NCI-H2196 treated with DMSO at 0.1 percent for 48 hours (cell line): ENCODE measurements around the gene APCDD1L.
"Not testable (repeated sequence)": the region's sequence is repeated elsewhere in the genome, so short reads cannot be mapped to it uniquely, and the experiment has no call there.

Source experiments
- DNase-seq: peaks from one replicate; lab custom pipeline; 2025; ENCODE audit not compliant: unreplicated experiment; lab: John Stamatoyannopoulos, UW

APCDD1L gene

DNA sequence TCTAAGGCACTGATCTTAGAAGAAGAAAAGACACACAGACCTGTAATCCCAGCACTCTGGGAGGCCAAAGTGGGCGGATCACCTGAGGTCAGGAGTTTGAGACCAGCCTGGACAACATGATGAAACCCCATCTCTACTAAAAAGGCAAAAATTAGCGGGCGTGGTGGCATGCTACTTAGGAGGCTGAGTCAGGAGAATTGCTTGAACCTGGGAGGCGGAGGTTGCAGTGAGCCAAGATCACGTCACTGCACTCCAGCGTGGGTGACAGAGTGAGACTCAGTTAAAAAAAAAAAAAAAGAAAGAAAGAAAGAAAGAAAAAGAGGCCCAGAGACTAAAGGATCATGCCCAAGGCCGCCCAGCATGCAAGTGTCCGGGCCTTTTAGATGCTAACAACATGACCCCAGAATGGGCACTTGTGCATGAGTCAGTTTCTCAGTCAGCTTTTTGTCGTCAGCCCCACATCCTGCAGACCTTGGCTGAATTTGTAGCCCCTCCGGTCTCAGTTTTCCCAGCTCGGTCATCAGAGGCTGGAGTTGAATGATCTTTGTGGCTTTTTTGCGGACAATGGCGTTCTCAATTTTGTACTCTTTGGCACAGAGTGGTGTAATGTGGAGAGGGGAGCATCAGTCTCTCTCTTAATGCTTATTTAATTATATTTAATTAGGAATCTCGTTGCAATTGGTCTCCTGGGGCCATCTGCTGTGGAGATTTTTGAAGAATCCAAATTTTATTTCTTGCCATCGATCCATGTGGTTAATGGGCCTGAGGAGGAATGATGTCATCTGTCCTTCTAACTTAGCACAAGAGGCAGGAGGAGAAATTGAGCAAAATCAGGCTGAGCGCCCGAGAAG, 30.6 kb upstream of the APCDD1L start:
- no peak for DNase-seq

DNA sequence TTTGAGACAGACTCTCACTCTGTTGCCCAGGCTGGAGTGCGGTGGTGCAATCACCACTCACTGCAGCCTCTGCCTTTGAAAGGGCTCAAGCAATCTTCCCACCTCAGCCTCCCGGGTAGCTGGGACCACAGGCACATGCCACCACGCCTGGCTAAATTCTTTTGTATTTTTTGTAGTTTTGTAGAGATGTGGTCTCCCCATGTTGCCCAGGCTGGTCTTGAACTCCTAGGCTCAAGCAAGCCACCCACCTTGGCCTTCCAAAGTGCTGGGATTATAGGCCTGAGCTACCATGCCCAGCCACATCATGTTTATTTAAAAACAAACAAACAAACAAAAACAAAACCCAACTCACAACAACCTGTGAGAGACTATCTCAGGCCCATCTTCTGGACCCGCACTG, 29.7 kb upstream of the APCDD1L start:
- DNase-seq, result no peak

DNA sequence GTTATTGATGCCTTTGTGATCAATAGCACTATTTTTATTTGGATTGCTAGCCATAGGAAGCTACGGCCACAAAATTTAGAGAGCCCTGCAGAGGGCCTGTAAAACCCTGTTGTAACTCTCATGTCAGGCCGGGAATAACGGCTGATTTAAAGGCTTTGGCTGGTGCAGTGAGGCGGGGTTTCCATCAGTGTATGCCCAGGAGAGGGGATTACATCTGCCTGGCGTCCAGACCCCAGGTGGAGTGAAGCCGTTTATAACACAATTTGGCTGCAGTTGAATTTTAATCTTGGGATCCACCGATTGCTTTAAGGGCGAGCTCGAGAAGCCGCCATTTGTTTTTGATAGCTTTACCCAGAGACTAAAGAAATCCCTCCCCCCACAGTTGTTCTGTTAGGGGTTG, 29.1 kb upstream of the APCDD1L start:
- DNase-seq, result no peak

DNA sequence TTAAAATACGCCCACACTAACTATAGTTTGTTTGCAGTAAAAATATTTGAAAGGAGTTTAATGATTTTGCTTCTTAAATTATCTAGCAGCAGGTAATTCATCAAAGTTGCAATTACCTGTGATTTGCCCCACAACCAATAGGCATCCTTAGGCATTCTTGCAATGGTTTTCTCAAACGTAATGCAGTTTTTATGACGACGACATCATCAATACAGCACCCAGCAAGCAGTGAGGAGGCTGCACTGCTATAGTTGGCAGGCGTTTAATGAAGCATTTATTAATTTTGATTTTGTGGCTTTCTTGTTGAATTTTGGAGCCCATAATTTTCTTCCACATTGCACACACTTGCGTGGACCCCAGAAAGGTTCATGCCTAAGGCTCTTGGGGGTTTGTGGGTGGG, 28.1 kb upstream of the APCDD1L start:
- DNase-seq, result no peak

DNA sequence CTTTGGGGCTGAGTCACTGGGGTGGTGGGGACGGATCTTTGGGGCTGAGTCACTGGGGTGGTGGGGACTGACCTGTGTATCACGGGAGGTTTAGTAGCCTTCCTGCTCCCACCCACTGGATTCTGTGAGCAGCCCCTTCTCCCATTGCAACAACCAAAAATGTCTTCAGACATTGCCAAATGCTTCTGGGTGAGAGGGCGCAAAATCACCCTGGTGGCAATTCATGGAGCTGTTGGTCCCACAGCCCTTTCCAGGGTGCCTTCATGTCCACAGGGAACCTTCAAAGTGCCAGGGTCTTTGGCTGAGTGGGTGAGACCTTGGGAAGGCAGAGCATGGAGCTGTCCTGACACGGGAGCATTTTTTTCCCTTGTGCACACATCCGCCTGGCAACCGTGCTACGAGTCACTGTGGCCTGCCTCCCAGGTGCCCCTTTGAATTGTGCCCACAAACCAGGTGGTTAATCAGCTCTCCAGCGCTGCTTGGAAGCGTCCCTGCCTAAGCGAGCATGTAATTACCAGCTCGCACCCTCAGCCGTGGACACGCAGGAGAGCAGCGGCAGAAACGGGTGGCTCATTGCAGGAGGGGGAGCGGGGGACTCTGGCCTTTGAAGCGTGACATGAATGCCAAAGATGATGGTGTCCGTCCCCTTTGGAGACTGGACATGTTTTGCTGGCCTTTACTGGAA, 27.4 kb upstream of the APCDD1L start:
- DNase-seq, result no peak

DNA sequence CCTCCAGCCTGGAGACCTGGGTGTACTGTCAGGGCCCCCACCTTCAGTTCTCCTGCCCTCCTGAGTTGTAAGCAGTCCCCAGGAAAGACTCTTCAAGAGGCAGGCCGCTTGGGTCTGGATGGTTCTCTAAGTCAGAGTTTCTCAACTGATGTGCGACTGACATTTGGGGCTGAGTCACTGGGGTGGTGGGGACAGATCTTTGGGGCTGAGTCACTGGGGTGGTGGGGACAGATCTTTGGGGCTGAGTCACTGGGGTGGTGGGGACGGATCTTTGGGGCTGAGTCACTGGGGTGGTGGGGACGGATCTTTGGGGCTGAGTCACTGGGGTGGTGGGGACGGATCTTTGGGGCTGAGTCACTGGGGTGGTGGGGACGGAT, 26.8 kb upstream of the APCDD1L start:
- not testable (repeated sequence) for DNase-seq

DNA sequence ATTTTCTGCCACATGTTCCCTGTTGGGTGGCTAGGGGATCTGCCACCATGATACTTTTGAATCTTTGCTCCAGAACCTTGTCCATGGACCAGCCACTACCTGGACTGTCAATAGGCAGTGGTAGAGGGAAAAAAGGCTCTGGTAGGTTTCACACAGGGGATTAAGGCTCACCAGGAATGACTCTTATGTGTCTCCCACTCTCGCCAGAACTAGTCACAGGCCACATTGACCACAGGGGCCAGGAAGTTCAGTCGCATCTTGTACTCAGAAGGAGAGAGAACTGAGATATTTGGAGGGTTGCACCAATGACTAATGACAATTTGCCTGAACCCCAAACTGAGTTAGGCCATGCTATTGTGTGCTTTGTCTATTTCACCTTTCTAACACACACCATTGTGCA, 23.6 kb upstream of the APCDD1L start:
- DNase-seq, result no peak

DNA sequence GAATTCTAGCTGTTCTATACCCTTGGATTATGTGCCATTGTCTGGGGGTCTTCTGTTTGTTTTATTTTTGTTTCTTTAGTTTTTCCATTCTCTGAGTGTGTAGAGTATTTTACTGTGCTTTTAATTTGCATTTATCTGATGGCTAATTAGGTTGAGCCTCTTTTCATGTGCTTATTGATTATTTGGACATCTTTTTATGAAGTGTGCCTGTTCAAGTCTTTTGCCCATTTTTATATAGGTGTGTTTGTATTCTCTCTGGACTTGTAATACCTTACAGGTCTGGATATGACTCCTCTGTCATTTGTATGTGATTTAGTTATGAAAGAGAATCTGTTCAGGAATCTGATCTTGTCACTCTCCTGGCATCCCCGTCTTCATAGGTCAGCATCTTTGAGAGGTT, 22.6 kb upstream of the APCDD1L start:
- DNase-seq, result no peak

DNA sequence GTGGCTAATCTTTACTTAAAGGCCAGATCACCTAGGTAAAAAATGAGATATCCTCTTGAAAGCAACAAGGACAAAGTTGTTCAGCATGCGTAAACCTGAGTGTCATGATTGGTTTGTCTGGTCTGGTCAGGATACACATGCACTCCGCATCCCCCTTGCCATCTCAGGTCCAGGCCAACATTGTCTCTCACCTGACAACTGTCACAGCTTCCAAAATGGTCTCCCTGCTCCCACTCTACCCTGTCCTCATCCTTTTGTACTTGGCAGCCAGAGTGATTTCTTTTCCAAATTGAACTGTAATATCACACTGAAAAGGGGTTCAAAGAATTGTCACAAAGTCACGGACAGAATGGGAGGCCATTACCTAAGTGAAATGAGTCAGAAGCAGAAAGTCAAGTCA, 21.1 kb upstream of the APCDD1L start:
- no peak for DNase-seq

DNA sequence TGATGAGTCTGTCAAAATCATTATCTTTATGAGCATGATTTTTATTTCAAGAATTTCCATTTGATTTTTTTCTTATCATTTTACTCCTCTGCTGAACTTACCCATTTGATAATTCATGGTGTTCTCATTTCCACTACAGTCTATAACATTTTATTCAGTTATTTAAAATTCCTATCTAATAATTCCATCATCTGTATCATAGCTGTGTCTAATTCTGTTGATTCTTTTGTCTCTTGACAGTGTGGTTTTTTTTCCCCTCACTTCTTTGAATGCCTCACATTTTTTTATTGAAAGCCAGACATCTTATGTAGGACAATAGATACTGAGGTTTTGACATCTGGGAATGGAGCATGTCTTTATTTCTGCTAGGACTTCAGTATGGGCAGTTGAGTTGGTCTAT, 16.5 kb upstream of the APCDD1L start:
- no peak for DNase-seq

DNA sequence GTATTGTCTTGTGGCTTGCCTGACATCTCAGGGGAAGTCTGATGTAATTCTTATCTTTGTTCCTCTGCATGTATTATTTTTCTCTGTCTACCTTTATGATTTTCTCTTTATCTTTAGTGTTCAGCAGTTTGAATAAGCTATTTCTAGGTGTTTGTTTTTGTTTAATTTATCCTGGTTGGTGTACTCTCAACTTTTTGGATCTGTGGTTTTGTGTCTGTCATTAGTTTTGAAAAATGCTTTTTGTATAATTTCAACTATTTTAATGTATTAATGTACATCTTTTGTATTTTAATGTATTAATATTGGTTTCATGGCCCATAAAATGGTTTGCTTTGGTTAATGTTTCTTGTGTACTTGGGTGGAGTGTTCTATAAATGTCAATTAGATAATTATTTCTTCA, 15.9 kb upstream of the APCDD1L start:
- DNase-seq, result no peak

DNA sequence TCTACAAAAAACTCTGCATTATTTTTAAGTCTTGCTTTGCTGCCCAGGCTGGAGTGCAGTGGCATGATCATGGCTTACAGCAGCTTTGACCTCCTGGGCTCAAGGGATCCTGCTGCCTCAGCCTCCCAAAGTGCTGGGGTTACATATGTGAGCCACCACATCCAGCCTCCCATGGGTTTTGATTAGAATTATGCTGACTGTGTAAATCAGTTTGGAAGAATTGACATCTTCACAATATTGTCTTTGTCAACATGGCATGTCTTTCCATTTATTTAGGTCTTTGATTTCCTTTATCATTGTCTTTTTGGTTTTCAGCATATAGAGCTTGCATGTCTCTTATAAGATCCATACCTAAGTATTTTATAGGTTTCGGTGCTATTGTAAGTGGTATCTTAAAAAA, 13.2 kb upstream of the APCDD1L start:
- no peak for DNase-seq

DNA sequence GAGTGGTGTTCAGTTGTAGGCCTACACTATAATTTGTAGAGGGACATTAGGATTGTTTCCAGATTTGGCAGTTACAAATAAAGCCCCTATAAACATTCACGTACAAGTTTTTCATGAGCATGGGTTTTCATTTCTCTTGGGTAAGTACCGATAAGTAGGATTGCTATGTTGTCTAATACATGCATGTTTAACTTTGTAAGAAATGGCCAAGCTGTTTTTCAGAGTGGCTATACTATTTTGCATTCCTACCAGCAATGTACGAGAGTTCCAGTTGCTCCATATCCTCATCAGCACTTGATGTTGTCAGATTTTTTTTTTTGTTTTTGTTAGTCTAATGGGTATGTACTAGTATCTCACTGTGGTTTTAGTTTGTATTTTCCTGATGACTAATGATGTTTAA, 11.2 kb upstream of the APCDD1L start:
- no peak for DNase-seq

DNA sequence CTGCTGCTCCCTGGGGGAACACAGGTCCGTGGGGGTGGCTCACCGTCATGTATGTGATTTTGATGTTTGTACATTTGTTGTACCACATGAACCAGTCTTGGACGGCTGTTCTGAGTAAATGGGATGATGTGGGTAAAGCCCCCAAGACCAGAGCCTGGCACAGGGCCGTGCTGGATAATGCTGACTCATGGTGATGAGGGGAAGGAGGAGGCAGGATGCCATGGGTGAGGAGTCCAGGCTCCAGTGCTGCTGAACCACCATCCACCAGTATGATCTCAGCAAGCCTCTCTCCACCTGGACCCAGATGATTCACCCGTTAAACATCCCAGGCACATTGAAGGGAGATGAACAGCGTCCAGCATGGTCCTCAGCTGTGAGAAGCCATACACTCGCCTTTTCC, 9.6 kb upstream of the APCDD1L start:
- DNase-seq, result no peak

DNA sequence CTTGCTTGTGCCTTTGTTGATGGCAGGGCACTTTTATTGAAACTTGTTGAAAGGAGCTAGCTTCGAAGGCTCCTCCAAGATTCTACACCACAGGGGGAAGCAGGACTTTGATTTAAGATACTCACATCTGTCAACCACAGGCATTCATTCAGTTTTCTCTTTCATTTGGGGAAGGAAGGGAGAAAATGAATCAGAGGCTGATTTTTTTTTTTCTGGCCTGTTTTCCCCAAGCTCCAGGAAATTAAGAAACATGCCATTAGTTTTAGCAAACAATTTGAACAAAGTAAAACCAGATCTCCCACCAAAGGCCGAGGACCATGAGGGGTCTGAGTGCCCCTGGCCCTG, 8.7 kb upstream of the APCDD1L start:
- DNase-seq, result no peak

DNA sequence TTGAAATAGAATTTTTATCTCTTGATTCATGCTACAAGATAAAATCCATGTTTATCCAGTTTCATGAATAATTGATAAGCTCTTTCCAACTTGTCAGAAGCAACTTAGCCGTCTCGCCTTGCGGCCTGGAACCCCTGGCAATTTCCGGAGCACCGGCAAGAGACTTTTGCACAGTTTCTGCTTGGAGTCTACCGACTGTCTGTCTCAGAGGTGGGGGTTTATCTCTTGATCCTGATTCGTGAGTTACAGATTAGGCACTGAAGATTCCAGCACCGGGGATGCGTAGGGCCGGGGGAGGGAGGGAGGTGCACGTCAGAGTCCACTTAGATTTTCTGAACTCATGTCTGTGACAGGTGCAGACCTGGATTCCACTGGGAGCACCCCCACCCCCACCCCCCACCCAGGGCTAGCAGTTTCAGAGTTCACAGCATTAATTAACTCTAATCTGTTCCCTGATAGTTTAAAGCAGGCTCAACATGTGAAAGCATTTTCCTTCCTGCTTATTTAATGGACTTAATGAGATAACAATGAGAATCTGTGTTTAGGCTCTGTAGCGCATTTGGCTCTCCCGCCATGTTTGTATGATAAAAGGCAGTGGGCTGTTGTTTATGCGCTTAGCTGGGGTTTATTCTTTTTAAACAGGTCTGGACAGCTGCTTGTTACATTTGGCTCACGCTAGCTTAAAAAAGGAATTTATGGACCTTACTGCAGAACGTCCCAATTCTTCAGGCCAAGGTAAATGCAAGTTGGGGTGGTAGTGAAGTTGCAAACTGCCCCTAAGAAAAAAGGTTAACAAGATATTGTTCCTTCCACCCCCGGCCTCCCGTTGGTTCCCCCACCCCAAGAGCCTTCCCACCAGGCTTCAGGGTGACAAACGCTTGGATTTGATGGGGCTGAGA, 8.1 kb upstream of the APCDD1L start:
- no peak for DNase-seq

DNA sequence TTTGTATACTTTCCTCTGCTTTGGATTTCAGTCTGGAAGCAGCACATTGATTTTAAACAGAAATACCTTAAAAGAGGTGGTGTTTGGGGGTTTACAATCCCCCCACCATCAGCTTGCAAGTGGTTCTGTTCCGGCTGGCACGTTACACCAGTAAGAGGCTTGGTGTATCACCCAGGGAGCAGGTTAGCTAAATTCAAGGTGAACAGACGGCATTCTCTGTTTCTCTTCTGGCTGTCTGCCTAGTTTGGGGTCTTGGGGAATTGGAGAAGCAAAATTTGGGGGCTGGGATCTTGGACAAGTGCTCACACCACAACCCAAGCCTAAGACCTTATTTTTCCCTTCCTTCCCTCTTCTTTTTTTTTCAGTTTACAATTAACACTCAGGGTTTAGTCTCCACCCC, 7.5 kb upstream of the APCDD1L start:
- no peak for DNase-seq

DNA sequence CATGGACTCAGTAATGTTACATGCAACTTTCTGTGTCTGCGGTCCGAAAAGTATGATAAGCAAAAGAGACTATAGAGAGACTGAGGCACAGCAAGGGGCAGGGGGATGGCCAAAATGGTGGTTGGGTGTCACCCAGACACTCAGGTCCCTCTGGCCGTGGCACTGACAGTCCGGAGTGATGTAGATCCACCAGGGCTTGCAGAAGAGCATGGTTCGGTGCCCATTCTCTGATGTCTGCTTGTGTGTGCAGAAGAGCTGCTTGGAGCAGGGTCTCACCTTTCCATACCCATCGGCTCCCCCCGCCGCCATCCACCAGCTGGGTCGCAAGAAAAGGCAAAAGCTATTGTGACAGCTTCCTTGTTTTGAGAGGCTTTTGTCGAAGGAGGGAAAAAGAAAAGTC, 6.6 kb upstream of the APCDD1L start:
- DNase-seq, result no peak

DNA sequence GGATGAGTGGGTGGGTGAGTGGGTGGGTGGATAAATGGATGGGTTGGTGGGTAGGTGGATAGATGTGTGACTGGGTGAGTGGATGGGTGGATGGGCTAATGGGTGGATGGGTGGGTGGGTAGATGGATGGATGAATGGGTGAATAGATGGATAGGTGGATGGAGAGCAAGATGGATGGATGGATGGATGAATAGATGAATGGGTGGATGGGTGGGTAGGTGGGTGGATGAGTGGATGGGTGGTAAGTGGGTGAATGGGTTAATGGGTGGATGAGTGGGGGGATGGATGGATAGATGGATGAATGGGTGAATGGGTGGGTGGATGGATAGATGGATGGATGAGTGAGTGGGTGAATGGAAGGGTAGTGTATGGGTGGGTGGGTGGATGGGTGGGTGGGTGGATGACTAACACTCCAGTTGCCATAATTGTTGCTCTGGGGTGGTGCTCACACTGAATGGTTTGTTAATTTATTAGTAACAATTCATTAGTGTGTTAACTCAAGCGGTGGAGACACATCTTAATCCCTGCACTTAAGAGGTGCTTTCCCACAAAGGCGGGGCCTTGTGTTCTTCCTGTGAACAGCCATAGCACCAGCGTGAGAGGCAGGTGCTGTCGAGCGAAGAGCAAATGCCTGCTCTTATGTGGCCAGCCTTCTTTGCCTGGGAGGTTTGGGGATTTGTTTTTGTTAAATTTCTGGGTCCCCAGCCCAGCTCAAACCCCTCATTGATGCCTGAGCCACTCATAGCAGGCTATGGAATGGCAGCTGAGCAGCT, 4.9 kb upstream of the APCDD1L start:
- no peak for DNase-seq

DNA sequence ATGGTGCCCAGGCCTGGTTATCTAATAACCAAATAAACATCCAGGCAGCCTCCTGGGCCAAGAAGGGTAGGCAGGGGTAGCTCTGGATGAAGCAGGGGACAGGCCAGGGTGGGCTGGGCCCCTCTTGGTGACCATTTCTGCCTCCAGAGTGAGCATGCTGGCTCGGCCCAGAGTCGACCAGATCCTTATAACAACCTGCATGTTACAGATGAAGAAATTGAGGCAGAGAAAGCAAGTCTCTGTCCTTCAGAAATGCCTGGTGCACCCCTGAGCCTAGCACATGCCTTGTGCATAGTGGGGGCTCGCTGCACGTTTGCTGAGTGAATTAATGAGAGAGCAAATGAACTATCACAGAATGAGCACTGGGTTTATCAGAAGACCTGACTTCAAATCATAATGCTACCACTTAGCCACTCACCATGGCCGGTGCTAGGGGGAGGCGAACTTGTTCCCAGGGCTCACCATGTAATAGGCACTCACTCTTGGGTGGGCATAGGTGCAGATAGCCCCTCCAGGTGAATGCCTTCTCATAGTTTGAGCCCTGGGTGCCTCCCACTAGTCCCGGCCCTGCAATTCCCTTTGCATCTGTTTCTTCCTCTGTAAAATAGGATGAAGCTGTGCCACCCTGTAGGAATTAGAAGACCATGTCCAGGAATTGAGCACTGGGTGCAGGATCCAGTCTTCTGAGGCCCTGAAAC, 3.8 kb upstream of the APCDD1L start:
- DNase-seq, result no peak

DNA sequence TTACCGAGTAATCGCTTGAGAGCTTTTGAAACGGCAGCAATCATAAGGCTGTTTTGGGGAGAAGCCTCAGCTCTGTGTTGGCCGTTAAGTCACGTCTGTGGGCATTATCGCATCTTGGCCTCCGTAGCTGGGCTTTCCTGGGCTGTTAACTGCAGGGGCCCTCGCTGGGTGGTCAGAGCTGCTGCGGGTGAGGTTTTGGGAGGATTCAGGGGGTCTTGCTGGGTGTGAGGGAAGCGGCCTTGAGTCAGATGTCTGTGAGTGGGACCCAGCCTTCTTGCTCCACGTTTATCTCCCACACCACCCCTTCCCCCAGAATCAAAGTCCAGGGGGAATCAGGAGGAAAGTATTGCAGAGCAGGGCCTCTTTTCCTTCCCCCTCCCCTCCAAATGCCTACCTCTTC, 3.2 kb upstream of the APCDD1L start:
- no peak for DNase-seq
